GM18858 (cell line): ENCODE data around the gene FYB2.
"Not testable (repeated sequence)": the region's sequence is repeated elsewhere in the genome, so short reads cannot be mapped to it uniquely, and the experiment has no call there.

Experiments
- ATAC-seq: cut with Tn5 transposase; IDR thresholded peaks from one replicate; pipeline ENCODE4 v1.9.1; 2021; ENCODE audit not compliant: unreplicated experiment

Gene FYB2

DNA sequence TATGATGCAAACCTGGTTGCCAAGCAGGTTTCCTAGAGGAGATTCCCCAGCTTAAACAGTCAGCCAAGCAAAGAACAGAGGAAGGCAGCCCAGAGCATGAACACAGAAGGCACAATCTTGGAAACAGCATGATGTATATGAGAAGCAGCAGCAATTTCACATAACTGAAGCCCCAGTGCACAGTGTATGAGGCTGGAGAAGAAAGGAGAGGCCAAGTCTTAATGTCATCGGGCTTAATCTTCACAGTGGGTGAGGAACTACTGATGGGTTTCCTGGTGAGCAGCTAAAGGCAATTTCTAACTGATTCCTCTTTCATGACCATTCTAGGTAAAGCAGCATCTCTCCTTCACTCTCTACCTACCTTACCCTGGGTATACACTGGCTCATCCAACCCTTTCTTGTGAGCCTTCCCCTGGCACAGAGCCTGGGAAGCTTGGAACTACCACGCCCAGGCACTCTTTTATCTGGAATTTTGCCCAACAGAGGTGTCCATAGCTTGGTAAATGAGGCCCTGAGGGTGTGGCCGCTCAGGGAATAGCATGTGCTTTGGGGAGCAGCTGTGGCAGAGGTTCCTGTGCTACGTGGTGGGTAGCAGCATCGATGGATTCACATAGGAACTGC is 22.0 kb downstream of the FYB2 start:
- no peak for ATAC-seq

DNA sequence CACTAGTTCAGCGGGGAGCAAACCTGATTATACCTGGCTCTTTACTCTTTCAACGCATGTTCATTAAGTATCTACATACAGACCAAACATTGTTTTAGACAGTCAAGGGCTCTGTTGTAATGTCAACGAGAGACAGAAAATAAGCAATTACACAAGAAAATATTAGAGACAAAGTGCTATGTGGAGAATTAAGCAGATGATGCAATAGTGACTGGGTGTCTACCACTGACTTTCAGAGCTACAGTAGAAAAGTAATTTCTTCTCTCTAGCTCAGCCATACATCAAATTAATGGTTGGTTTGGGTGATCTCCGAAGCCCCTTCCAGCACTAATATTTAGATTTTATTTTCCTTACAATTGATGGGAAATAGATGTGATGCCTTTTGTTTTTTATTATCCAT is 23.3 kb downstream of the FYB2 start:
- no peak for ATAC-seq

DNA sequence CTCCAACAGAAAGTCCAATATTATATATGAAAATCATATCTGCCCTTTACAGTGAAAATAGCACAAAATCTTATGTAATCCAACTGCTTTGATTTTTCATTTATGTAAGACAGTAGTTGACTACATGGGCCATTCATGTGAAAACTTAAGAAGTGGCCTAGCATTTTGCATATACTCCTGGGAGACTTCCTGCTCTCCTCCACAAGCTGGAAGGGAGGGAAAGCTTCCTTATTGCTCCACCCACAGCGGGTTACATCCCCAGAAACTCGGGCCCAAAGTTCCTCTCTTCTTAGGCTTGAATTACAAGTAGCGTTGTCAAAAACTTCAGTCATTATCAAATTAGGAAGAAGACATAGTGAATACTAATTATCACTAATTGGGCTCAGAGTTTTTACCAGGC is 29.2 kb downstream of the FYB2 start:
- no peak for ATAC-seq

DNA sequence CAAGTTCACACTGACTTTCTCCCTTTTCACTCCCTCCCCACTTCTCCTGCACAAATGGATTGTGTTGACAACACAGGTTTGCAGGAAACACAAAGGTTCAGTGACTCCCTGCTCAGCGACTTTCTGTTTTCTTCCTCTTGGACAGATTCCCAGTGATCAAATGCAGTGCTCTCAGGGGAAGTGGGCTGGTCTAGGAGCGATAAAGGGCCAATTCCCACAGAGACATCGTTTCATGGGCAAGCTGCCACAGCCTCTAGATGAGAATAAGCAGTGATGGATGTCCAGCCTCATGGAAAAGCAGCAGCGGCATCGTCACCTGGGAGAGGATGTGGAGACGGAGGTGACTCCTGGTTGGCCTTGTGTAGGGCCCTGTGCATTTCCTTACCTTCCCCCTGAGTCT is 30.6 kb downstream of the FYB2 start:
- no peak for ATAC-seq

DNA sequence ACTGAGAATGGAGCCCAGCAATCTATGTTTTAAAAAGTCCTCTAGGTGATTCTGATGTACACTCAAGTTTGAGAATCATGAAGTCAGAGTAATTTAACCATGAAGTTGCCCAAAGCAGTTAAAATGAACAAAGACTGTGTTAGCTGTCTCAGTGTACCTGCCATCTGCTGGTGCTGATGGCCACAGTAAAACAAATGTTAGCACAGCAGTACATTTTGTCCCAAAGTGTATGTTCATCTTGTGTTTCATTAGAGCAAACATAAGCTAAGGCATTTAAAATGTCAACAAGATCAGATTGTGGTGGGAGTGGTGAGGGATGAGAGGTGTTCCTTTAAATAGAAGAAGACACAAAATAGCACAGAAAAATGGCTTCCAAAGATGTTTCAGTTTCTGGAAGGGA is 31.1 kb downstream of the FYB2 start:
- ATAC-seq, result no peak

DNA sequence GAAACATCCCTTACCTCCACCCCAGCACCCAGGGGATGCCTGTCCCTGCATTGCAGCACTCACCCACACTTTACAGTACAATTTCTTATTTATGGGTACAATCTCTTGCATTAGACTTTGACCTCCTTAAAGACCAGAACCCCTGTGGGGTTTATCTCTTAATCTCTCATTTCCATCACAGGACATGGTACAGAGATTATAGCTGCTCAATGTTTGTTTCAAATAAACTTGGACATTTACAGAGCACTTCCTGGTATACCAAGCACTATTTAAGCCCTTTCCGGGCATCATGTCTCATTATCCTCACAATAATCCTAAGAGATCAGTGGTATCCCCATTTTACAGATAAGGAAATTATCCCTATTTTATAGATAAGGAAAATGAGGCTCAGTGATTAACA is 31.9 kb downstream of the FYB2 start:
- ATAC-seq, result no peak

DNA sequence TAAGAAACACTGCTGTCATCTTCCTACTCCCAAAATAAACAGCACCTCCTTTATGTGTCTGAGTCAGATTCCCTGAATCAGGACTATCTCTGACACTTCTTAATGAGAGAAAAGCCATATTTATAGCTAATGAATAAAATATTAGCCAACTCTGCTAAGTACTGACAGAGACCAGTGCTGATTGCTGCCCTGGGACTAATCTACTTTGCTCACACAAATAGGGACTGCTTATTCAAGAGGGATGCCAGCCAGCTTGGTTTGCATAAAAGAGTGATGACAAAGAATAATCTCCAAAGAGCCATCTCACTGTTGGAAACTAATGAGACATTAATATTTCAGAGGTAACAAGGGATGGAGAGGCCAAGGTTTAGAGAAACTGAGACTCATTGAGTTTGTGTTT is 36.4 kb downstream of the FYB2 start:
- ATAC-seq, result no peak

DNA sequence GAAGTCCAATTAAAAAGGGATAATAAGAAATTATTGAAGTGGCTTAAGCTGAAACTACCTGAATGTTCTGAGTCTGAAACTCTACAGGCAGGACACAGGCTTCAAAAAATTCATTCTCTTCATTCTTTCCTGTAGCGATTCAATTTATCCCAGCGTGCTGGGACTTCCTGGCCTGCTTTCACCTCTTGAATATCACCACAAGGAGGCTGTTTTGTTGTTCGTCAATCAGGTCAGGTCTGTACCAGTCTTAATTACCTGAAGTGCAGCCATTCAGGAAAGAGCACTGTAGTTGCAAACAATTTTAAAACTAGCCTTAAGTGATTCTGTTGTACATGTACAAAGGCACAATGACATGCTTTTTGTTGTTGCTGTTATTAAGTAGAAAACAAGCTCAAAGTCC is 38.4 kb downstream of the FYB2 start:
- no peak for ATAC-seq

DNA sequence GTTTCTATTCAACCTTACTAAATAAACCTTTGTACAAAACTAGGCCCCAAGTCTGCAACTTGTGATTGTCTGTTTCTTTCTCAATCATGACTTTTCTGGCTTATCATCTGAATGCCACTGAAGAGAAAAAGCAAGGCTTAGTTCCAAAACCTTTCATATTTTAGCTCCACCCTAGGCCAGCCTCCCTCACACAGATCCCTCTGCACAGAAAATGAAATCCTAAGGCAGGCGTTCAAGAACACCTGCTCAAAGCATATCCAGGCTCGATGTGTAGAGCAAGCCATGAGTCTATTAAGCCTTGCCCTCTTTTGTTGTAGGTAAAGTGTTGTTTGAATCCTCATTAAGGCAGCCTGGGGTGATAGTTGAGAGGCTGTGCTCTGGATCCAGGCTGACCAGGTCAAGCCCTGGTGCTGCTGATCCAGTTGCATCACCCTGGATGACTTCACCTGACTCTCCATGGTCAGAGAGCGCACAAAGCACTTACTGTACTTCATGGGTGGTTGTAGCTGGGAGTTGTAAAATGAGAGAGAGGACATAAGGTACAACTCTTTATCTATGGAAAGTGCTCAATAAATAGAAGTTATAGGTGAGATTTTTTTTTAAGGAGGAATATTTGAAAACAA is 39.0 kb downstream of the FYB2 start:
- ATAC-seq, result no peak

DNA sequence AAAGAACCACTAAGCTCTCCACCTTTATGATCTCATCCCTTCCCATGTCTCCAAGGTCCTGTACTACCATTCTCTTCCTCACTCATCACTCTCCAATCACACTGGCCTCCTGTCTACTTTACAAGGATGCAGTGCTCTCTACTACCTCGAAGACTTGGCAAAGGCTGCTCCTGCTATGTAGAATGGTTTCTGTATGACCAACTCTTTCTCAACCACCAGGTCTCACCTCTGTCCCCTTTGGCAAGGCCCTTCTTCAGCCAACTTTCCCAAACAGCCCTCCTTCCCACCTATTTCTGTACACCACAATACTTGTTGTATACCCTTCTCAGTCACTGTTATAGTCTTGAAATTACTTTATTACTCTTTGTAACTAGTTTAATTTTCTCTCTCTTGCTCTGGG is 41.2 kb downstream of the FYB2 start:
- ATAC-seq, result no peak

DNA sequence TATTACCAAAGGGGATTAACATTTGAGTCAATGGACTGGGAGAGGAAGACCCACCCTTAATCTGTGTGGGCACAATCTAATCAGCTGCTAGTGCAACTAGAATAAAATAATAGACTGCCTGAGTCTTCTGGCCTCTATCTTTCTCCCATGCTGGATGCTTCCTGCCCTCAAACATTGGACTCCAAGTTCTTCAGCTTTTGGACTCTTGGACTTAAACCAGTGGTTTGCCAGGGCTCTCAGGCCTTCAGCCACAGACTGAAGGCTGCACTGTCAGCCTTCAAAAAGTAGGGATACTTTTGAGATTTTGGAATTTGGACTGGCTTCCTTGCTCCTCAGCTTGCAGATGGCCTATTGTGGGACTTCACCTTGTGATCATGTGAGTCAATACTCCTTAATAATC is 44.5 kb downstream of the FYB2 start:
- not testable (repeated sequence) for ATAC-seq

DNA sequence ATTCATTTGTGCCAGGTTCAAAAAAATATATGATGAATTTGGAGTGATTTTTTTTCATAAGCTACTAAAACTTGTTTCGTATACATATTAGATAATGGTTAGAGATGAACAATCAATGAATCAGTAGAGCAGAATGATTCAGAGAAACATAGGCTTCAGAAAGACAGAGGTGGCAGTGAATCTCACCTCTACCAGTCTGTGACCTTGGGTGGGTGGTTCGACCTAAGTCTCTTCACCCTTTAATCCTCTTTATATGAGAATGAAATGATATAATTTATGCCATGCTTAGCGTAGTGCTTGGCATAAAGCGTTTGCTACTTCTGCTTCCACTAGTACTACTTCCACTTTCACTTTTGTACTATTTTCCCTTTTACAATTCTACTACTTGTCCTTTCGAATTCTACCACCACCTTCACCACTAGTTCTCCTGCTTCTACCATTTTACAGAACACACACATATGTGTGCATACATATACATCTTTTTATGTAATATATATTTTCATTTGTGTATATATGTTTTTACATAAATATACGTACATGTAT is 45.1 kb downstream of the FYB2 start:
- peak; percentile 62 for ATAC-seq

DNA sequence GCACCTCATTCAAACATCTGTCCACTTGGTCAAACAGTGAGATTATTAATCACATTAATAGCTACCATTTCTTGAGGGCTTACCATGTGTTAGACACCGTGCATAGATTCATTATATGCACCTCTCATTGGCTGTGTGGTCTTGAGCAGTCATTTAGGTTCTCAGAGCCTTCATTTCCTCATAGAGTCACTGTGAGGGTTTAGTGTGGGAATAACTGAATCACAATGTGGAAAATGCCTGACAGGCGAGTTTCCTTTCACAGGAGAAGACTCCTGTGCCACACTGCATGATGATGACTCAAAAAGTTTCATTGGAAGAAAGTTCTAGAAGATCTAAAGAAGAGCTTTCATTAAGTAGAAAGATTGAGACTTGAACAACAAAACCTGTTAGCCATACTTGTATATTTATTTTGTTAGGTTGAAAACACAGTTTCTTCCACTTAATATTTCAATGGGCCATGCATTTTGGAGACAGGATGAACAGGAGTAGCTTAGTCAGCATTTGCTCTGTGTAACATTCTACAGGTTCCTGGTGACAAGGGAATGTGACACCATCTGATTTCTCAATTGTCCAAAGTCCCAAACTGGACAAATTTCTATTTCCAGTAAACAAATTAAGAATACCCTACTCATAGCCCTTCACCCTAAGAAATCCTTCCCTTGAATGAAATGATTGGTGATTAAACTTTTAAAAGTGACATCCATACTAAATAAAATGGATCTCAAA is 45.7 kb downstream of the FYB2 start:
- no peak for ATAC-seq

DNA sequence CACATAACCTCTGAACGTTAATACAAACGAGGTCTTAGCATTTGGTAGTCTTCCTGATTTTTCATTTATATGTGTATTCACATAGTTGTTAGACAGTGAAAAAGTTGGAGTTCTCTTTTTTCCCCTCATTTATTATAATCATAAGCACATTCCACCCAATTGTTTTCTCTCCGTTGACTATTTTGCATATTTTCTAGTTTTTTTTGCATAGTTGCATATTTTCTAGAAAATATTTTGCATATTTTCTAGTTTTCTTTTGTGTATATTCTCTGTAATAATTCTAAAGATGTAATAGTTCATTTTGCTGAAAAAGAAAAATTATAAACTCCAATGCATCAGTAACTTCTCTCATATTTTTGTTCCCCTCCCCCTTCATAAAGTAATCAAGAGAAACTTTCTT is 47.5 kb downstream of the FYB2 start:
- ATAC-seq, result no peak

DNA sequence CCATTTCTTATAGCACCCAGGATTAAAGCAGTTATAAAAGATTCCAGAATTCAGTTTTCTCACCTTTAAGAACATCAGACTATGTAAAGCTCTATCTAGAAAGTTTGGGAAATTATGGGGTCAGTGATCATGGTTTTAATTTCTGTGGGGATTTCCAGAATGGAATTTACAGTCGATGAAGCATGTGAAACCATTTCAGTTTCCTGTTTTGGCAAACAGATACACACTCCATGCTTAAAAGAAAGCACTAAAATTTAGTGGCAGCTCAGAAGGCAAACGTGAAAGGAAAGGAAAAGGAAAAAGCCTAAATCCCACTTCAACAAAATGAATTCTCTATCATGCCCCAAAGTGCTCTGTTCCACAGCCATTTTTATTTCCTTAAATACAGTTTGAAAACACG is 60.4 kb downstream of the FYB2 start:
- ATAC-seq, result no peak

DNA sequence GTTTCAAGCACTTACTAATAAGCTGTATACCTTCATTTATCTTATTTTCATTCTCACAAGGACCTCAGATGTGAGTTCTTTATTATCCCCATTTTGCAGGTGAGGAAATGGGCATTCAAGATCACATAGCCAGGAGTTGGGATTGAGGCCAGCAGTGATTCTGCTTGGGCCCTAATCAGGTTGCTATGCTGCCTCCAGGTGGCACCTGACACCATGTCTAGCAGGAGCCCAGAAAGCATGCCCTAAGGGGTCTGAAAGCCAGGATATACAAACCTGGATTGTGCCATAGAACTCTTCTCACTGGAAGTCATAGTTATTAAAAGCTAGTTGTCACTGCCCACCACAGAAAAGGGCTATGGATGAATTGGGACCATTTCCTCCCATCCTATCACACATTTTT is 61.1 kb downstream of the FYB2 start:
- no peak for ATAC-seq

DNA sequence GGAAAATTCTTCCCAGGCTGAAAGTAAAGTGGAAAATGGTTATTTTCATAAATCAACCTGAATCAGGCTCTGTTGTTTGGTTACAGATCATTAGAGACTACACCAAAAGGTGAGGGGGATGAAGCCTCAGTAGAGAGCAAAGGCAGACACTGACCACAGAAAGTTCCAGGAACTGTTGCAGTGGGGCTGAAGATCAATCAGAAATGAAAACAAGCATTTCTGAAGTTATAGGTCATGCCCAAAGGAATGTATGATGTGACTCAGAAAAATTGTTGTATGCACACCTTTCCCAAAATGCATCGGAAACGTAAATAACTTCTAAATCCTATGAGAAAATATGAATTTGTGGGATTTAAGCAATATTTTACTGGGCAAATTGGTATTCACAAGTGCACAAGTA is 63.3 kb downstream of the FYB2 start:
- ATAC-seq, result no peak

DNA sequence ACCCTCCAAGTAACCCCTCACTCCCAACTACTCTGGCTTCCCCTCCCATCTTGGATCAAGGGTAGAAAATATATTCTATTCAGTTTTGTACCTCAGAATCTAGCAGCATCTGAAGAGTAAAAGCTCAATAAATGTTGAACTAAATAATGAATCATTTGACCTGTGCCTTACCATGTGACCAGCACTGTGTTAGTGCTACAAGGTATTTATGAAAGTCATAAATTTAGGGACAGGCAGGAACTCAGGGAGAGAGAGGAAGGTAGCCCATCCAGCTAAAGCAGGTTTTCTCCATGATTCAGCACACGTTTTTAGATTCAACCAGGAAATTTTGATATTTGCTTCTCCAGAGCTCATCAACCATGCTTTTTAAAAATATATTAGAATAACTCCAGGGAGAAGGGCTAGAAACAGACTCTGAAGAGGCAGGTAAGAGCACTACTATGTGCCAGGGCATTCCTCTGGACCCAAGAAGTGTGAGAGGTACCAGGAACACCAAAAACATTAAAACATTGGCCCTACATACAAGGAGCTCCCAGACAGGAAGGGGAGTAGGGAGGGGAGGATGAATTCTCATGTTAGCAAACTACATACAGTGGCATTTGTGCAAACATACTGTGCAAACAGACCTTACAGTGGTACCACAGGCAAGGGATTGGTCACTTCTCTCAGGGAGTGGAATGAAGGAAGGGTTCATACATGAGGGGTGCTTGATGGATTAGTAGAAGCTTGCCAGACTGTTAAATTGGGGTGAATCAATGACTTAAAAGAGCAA is 64.3 kb downstream of the FYB2 start:
- no peak for ATAC-seq

DNA sequence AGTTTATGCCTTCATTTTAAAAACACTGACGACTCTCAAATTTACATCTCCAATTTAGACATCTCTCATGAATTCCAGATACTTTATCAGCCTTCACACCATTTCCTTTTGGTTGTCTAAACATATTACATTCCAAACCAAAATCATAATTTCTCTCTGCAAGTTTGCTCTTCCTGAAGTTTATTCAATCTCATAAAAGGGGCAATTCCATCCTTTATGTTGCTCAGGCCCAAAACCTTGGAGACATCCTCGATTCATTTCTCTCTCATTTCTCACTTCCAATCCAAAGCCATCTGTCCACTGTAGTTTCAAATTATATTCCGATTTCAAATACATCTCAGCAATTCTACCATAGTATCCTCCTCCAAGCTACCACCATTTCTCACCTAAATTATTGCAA is 74.0 kb downstream of the FYB2 start:
- no peak for ATAC-seq

DNA sequence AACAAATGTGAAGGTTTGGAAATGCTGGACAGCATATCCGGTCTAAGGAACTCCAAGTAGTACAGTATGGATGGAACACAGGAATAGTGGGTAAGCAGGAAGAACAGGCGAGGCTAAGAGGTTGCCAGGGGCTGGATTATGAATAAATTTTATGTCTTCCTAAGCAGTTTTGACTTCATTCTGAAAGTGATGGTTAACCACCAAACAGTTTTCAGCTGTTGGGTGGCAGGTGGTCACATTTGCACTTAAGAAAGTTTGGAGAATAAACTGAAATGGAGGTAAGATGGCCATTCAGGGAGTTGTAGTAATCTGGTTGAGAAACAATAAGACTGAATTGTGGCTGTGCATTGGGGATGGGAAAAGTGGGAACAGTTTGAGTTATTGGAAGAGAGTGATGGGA is 90.2 kb downstream of the FYB2 start:
- no peak for ATAC-seq

DNA sequence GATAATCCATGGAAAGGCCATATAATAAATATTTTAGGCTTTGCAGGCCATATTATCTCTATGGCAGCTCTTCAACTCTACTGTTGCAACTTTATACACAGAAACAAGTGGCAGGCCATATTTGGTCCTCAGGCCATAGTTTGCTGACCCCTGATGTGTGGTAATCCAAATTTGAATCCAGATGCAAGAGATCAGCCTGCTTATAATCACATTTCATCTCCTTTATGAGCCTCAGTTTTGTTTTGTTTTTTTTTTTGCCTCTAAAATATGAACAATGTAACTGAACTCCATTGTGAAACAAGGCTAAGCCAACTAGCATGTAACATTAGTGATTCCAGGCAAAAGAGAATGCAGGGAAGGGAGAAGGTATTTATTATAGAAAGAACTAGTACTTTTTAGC is 92.5 kb downstream of the FYB2 start:
- no peak for ATAC-seq

DNA sequence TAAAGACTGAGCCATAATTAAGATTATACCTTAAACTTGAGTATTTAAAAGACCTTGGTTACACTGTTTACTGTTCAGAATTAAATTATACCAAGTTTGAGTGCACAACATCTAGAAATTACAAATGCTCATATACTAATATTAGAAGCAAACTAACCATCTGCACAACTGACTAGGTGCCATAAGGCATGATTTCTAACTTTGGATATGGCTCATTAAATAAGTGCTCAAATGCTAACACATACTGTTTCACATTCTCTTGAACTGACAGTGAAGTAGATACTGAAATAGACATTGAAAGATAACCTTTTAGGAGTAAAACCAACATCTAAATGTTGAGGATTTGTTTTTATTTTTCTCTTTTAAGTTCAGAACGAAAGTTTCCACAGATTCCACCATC is 100.0 kb downstream of the FYB2 start:
- no peak for ATAC-seq
